Heart right ventricle (tissue), 16 donors: ENCODE measurements around the gene PNRC2. TPM values are rescaled to one million over a fixed set of nuclear protein-coding genes. Genes with fewer than 3 reads are reported as not detected.
"Not testable (repeated sequence)": the region's sequence is repeated elsewhere in the genome, so short reads cannot be mapped to it uniquely, and the experiment has no call there.

Experiments used
- ATAC-seq, 8 donors: fragments of 200-7000 bp; cut with Tn5 transposase; one replicate each; pipeline ENCODE4 v1.9.1; 2020; ENCODE audit warnings: mild to moderate bottlenecking in 8 of 8, moderate library complexity in 8 of 8, moderate number of reproducible peaks in 1 of 8
- DNase-seq, 2 donors: peaks; one replicate each; pipeline ENCODE4 v3.0.0-alpha.2; 2020
- H3K27ac ChIP-seq, 10 donors: fragments of 200-600 bp; sonication (generic) in 2 of 10; one replicate each; pipeline versions ENCODE4 v1.5.0 to v1.8.0; 2020 to 2022; ENCODE audit warnings: mild to moderate bottlenecking in 3 of 10
- H3K27me3 ChIP-seq, 7 donors: fragments of 200-600 bp; one replicate each; pipeline ENCODE4 v1.8.0; 2021 to 2022; ENCODE audit warnings: mild to moderate bottlenecking in 2 of 7
- H3K36me3 ChIP-seq, 9 donors: fragments of 200-600 bp; sonication (generic) in 1 of 9; one replicate each; pipeline versions ENCODE4 v1.5.0 to v1.8.0; 2020 to 2022; ENCODE audit warnings: mild to moderate bottlenecking in 2 of 9
- H3K4me1 ChIP-seq, 9 donors: fragments of 200-600 bp; sonication (generic) in 1 of 9; one replicate each; pipeline versions ENCODE4 v1.5.0 to v1.8.0; 2020 to 2022; ENCODE audit warnings: mild to moderate bottlenecking in 4 of 9
- H3K4me3 ChIP-seq, 10 donors: fragments of 200-600 bp; sonication (generic) in 2 of 10; one replicate each; pipeline versions ENCODE4 v1.5.0 to v1.8.0; 2020 to 2022; ENCODE audit warnings: mild to moderate bottlenecking in 7 of 10, moderate library complexity in 2 of 10
- H3K9me3 ChIP-seq, 11 donors: fragments of 200-600 bp in 10 of 11; sonication (generic) in 2 of 11; one replicate each; pipeline versions ENCODE4 v1.5.0 to v1.8.0; 2013 to 2022; ENCODE audit warnings: mild to moderate bottlenecking in 2 of 11, control low read depth in 1 of 11, moderate library complexity in 1 of 11
- CTCF ChIP-seq, 9 donors: fragments of 200-600 bp; sonication (generic) in 2 of 9; IDR thresholded peaks; one replicate each; pipeline versions ENCODE4 v1.5.0 to v1.8.0; 2021 to 2022; ENCODE audit warnings: antibody characterized with exemption in 9 of 9, mild to moderate bottlenecking in 5 of 9, moderate library complexity in 1 of 9
- WGBS, 2 donors: extraction: QIAGEN DNeasy Blood & Tissue Kit; methylation state at CpG; one replicate each; pipeline ENCODE4 v1.1.7; 2013; ENCODE audit warnings: inconsistent platforms in 1 of 2; 5-methylcytosine and 5-hydroxymethylcytosine counted together
- intact Hi-C, 10 donors: fragments of 100-400 bp; cut with DNase I; formaldehyde crosslinking; loops; one replicate each; pipeline versions ENCODE4 v1.11.1 to v1.14.2; 2022
- microRNA-seq, 2 donors: library from miRNA; unstranded; fragments of <30 nt; microRNA quantifications; one replicate each; pipeline ENCODE4 v1.2.0, GENCODE V29; 2021
- polyA plus RNA-seq, 2 donors: library from polyadenylated mRNA; stranded (reverse); fragments of 200-250 nt; gene quantifications; one replicate each; pipeline ENCODE4 v1.2.3, GENCODE V29; 2013
- total RNA-seq, 10 donors: library from RNA; stranded (reverse); fragmentation: NEBNext Ultra II Directional in 3 of 10; extraction: Animal tissue kit (Norgen Biotek cat#: 25700) in 3 of 10; gene quantifications; one replicate each; pipeline versions ENCODE4 v1.2.1 to v1.2.4, GENCODE V29; 2021 to 2023
- donor health status: Arrhythmogenic right ventricular cardiomyopathy.
- donor health status: ischemic (EF 13 %, LVEDD 7.1; RV severe dilation, severe dysfunction).
- donor health status: healthy with polysubstance abuse.
- donor health status: DM: no; HTN: yes; CAD: no.
- donor health status: DM: no; HTN: no; CAD: no.
- donor health status: ischemic (EF 25% LVEDD 6.9; RV normal size, moderate dysfunction).
- donor health status: ischemic (EF 25% LVEDD 5.7; RV mildly dilated, moderate dysfunction).
- donor health status: healthy.
- donor health status: DM: yes; HTN: yes; CAD: no.
- donor health status: Ischemic cardiomyopathy.
- donor health status: ischemic (EF 35%, LVEDD 5.7; RV mildly dilated, moderate dysfunction).
- donor health status: nonischemic (EF 11% LVEDD 7.7; RV severe dilation, severe dysfunction).
- donor health status: DM: yes; HTN: yes; CAD: no.
- donor health status: PGD.
- donor health status: ischemic (EF 29% LVEDD 5.4; RV normal size, mild dysfunction).
- donor health status: nonischemic (EF 23%, LVEDD 6.1; RV moderate dilation, normal function).

Gene PNRC2
- total and polyA plus RNA-seq, 12 donors = 58.4 to 129 (median 83.2) TPM

DNA sequence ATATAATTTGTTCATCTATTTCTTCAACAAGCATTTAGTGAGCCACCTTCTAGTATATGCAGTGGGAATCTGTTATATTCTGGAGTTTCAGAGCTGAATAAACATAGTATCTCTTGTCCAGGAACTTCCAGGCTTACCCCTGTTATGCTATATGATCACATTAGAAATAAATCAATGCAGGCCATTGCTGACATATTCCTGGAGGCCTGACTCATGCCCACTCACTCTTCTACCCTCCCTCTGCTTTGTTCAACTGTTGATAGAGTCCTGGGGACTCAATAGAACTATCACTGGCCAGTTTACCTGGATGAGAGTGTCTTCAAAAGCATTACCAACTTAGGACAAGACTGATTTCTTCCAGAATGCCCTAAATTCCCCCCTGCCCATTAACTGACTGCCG is 49.8 kb downstream of the PNRC2 start:
- H3K36me3 ChIP-seq = no peaks in the 10 kb centered on the region
- H3K4me1 ChIP-seq = peaks cover 0 to 29% (median 10%) of the 10 kb centered on the region in 9 donors
- peaks cover 0 to 19% (median 0%) of the 10 kb centered on the region in 11 donors for H3K9me3 ChIP-seq
- ATAC-seq (no peak), DNase-seq (no peak)
- H3K27me3 ChIP-seq = no peaks in the 10 kb centered on the region
- intact Hi-C loops = no loop called here
- 90 to 96% methylated on average over 1 of the region's 1 CpG for WGBS, 2 donors
- H3K27ac ChIP-seq = no peak overlapping the region
- TF ChIP-seq CTCF (IDR thresholded peaks at IDR 0.05) = no peak
- H3K4me3 ChIP-seq = no peak overlapping the region

- no peak for ATAC-seq
- no peaks in the 10 kb centered on the region for H3K27me3 ChIP-seq
- TF ChIP-seq CTCF (IDR thresholded peaks at IDR 0.05) = no peak
- DNase-seq = no peak
- intact Hi-C loops = no loop called here
- H3K27ac ChIP-seq = no peak overlapping the region
- peaks cover 2 to 37% (median 17%) of the 10 kb centered on the region in 9 donors for H3K4me1 ChIP-seq
- H3K36me3 ChIP-seq = no peaks in the 10 kb centered on the region
- H3K9me3 ChIP-seq = peaks cover 0 to 19% (median 0%) of the 10 kb centered on the region in 11 donors
- WGBS, 2 donors = 64 to 66% methylated on average over 3 to 5 of the region's 5 CpGs
- H3K4me3 ChIP-seq = no peak overlapping the region
Observed at GRCh38 chr1:24010650-24011049, 51.0 kb downstream of the PNRC2 start.

DNA sequence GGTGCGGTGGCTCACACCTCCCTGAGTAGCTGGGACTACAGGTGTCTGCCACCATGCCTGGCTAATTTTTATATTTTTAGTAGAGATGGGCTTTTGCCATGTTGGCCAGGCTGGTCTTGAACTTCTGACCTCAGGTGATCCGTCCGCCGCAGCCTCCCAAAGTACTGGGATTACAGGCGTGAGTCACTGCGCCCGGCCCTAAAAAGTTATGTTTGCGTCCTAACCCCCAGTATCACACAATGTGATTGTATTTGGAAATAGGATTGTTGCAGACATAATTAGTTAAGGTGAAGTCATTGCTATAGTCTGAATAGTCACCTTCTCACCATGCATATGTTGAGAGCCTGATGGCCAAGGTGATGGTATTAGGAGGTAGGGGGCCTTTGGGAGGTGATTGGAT is 53.2 kb downstream of the PNRC2 start:
- intact Hi-C loops, H3K27ac ChIP-seq, DNase-seq, ATAC-seq, H3K27me3 ChIP-seq, H3K4me3 ChIP-seq, H3K36me3 ChIP-seq: not testable (repeated sequence)
- H3K9me3 ChIP-seq = peaks cover 0 to 10% (median 0%) of the 10 kb centered on the region in 11 donors
- peaks cover 15 to 52% (median 33%) of the 10 kb centered on the region in 9 donors for H3K4me1 ChIP-seq
- WGBS, 2 donors = 96 to 97% methylated on average over 8 of the region's 8 CpGs

Small RNA genes within 50 kb of the gene (microRNA-seq; reads per million reads assigned to microRNA genes)
- 0 to 0.51 reads per million in 2 donors for gene MIR378F

Other genes starting within 250 kb of the PNRC2 start
- 10 to 100 TPM; 28.3 to 39.0 (median 34.3) TPM for gene ELOA, start 216.4 kb upstream of the PNRC2 start, total RNA-seq
- 10 to 100 TPM; 11.2 to 14.9 TPM for gene ELOA, start 216.4 kb upstream of the PNRC2 start, polyA plus RNA-seq
- 10 to 100 TPM; 37.6 to 52.8 (median 43.3) TPM for gene PITHD1, start 181.4 kb upstream of the PNRC2 start, total RNA-seq
- gene PITHD1, start 181.4 kb upstream of the PNRC2 start, polyA plus RNA-seq = 10 to 100 TPM; 25.3 to 71.7 TPM
- gene LYPLA2, start 168.7 kb upstream of the PNRC2 start, total RNA-seq = 10 to 100 TPM; 22.0 to 31.9 (median 27.0) TPM
- gene LYPLA2, start 168.7 kb upstream of the PNRC2 start, polyA plus RNA-seq = 10 to 100 TPM; 25.8 to 54.5 TPM
- gene GALE, start 159.1 kb upstream of the PNRC2 start, total RNA-seq = 10 to 100 TPM in 2 of 10 donors, 1 to 10 TPM in 8; 5.3 to 14.1 (median 7.9) TPM
- 10 to 100 TPM; 14.9 to 22.2 TPM for gene GALE, start 159.1 kb upstream of the PNRC2 start, polyA plus RNA-seq
- gene HMGCL, start 134.4 kb upstream of the PNRC2 start, total RNA-seq = 10 to 100 TPM; 27.8 to 44.3 (median 40.1) TPM
- 10 to 100 TPM; 25.7 to 26.9 TPM for gene HMGCL, start 134.4 kb upstream of the PNRC2 start, polyA plus RNA-seq
- gene FUCA1, start 91.5 kb upstream of the PNRC2 start, total RNA-seq = 10 to 100 TPM; 10.6 to 34.0 (median 15.1) TPM
- gene FUCA1, start 91.5 kb upstream of the PNRC2 start, polyA plus RNA-seq = 10 to 100 TPM; 11.2 to 13.3 TPM
- under 1 TPM in 1 of 10 donors, not detected in 9; 0.19 TPM for gene CNR2, start 46.5 kb upstream of the PNRC2 start, total RNA-seq
- under 1 TPM in 1 of 2 donors, not detected in 1; 0.01 TPM for gene CNR2, start 46.5 kb upstream of the PNRC2 start, polyA plus RNA-seq
- 10 to 100 TPM; 40.7 to 65.8 (median 52.8) TPM for gene SRSF10, start 20.5 kb downstream of the PNRC2 start, total RNA-seq
- gene SRSF10, start 20.5 kb downstream of the PNRC2 start, polyA plus RNA-seq = 10 to 100 TPM; 32.9 to 70.2 TPM
- gene MYOM3, start 152.3 kb downstream of the PNRC2 start, total RNA-seq = 100 to 1,000 TPM; 285 to 428 (median 328) TPM
- 100 to 1,000 TPM in 1 of 2 donors, 10 to 100 TPM in 1; 85.3 to 293 TPM for gene MYOM3, start 152.3 kb downstream of the PNRC2 start, polyA plus RNA-seq
- gene IL22RA1, start 183.3 kb downstream of the PNRC2 start, total RNA-seq = 1 to 10 TPM in 1 of 10 donors, under 1 TPM in 8, not detected in 1; 0.13 to 1.6 (median 0.31) TPM
- under 1 TPM; 0.07 to 0.29 TPM for gene IL22RA1, start 183.3 kb downstream of the PNRC2 start, polyA plus RNA-seq
- 1 to 10 TPM; 2.0 to 3.7 (median 2.6) TPM for gene IFNLR1, start 227.5 kb downstream of the PNRC2 start, total RNA-seq
- 1 to 10 TPM in 1 of 2 donors, under 1 TPM in 1; 0.51 to 1.2 TPM for gene IFNLR1, start 227.5 kb downstream of the PNRC2 start, polyA plus RNA-seq